Vagina (tissue), 2 donors: ENCODE measurements around the gene ISCA1.

Source experiments
- CTCF ChIP-seq, 3 experiments: fragments of 450-650 bp in 2 of 3; fragments of 200-600 bp in 1 of 3; sonication (generic) in 1 of 3; IDR thresholded peaks; one replicate each; pipeline ENCODE4 v1.5.1; 2017 to 2019; ENCODE audit warnings: antibody characterized with exemption in 3 of 3, mild to moderate bottlenecking in 2 of 3, moderate library complexity in 2 of 3
- POLR2A ChIP-seq, 2 donors: fragments of 450-650 bp; IDR thresholded peaks; one replicate each; pipeline ENCODE4 v1.6.1; 2017; ENCODE audit warnings: antibody characterized with exemption in 2 of 2, mild to moderate bottlenecking in 2 of 2, moderate library complexity in 2 of 2
- POLR2AphosphoS5 ChIP-seq, 2 donors: sonication (generic); formaldehyde crosslinking; IDR thresholded peaks; one replicate each; pipeline ENCODE4 v1.9.0; 2017; ENCODE audit warnings: antibody characterized with exemption in 2 of 2, mild to moderate bottlenecking in 2 of 2, low read depth in 1 of 2; ENCODE audit not compliant: insufficient read depth in 1 of 2

DNA sequence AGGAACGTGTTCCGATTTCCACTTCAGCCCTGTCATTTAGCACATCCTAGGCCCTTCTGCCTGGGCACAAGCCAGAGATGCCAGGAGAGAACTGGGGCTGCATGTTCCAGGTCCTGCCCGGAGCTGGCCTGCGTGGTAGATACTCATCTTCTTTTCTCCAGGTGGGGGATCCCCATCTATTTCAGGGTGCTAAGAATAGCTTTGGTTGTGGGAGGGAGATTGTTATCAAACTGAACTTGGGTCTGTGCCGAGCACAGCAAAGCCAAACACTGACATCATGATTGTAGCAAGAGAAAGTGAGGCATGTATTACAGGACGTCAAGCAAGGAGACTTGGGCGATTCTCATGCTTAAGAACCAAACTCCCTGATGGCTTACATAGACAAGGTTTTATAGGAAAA, 41.1 kb downstream of the ISCA1 start:
- TF ChIP-seq POLR2AphosphoS5 (IDR thresholded peaks at IDR 0.05; ENCODE audit: insufficient read depth in 1 of 2, low read depth in 1 of 2) (no peak), POLR2A (IDR thresholded peaks at IDR 0.05) (no peak), CTCF (IDR thresholded peaks at IDR 0.05) (no peak)
